GM21576 (cell line): ENCODE data around the gene CLN3.
"Not testable (repeated sequence)": the region's sequence is repeated elsewhere in the genome, so short reads cannot be mapped to it uniquely, and the experiment has no call there.

Source experiments
- ATAC-seq: cut with Tn5 transposase; IDR thresholded peaks from one replicate; pipeline ENCODE4 v1.9.1; 2021; ENCODE audit warnings: mild to moderate bottlenecking, moderate library complexity; ENCODE audit not compliant: unreplicated experiment

Gene CLN3

GRCh38 chr16:28491970-28492474 lies at the start of gene CLN3:
Gene CLN3, minus strand, starts transcription at chr16:28492074. Its CDS starts 315 bp downstream, at chr16:28491759.
- ATAC-seq = peak; percentile 61

DNA sequence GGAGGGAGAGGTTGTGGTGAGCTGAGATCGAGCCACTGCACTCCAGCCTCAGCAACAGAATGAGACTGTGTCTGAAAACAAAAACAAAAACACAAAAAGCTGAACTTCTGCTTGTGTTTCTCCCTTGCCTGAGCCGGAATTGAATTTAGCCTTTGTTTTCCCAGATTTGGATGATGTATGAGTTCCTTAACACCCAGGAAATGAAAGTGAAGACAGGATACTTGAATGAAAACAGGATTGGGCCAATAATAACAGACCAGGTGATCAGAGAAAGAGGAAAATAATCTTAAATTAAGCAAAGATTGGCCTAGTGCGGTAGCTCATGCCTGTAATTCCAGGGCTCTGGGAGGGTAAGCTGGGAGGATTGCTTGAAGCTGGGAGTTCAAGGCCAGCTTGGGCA lies 48.5 kb upstream of the CLN3 start:
- ATAC-seq = no peak

DNA sequence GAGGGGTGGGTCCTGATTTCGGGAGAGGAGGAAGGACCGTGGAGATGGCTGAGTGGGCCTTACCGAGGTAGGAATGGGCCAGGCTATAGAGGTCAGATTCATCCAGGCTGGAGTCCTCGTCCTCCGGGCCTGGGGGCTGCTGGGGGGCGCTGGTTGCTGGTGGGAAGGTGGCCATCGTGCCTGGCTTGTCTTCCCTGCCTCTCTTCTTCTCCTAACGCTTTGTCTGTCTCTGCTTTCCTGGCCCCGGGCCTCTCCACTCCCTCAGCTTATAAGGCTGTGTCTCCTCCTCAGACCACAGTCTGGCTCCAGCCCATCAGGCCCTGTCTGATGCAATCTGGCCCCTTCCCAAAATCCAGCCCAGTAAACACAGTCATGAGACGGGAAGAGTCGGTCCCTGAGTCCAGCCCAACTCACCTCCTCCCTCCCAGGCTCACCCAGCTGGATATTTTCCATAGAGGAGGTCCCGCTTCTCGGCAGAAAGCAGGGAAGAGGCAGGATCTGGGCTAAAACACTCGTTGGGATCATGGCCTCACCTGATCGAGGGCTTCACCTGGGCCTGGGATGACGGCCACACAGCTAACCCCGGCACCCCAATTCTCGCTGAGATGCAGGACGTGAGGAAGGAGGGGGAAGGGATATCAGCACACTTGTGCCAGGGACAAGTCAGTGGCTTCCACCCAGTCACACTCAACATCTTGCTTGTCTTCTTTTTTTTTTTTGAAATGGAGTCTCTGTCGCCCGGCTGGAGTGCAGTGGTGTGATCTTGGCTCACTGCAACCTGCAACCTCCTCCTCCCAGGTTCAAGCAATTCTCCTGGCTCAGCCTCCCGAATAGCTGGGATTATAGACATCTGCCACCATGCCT lies 47.1 kb upstream of the CLN3 start, which contains the start of gene NUPR1:
NUPR1 (minus strand) TSS at position 242 of the 864 bp plus-strand sequence; CDS start at position 175, 67 bp downstream.
- no peak for ATAC-seq

- no peak for ATAC-seq
Observed at GRCh38 chr16:28537964-28538732, 46.3 kb upstream of the CLN3 start.

DNA sequence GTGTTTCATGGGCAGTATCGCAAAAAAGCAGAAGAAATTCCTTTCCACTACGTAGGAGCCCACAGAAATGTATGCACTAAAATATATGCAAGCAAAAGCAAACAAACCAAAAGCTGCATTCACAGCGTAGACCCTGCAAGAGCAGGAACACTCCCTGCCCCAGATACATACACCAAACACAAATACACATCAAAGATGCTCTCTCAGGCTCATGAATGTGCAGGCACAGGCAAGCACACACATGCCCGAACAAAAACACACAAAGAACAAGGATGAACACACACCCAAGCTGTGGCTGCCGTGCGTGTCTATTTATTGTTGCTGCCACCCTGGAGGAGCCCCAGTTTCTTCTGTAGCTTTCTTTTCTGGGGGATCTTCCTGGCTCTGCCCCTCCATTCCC lies 45.2 kb upstream of the CLN3 start:
- ATAC-seq = no peak

- no peak for ATAC-seq
Observed at GRCh38 chr16:28534542-28535373, 42.9 kb upstream of the CLN3 start.

- no peak for ATAC-seq
Observed at GRCh38 chr16:28532940-28533647, 41.2 kb upstream of the CLN3 start.

- no peak for ATAC-seq
Observed at GRCh38 chr16:28531777-28532744, 40.2 kb upstream of the CLN3 start.

DNA sequence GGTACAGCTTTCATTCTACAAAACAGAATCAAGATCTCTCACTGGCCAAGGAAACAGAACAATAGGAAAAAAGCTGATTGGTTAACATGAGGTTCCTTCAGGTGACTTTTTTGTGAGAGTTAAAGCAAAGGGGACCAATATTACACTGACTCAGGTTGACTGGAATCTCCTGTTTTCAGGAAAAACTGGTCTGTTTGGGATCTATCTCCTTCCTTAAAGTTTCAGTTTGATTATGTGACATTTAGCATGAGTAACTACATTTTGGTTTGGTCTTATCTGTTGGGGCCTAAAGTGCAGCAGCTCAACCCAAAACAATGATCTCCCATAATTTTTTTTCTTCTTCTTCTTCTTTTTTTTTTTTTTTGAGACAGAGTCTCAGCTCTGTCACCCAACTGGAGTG lies 37.2 kb upstream of the CLN3 start:
- no peak for ATAC-seq

DNA sequence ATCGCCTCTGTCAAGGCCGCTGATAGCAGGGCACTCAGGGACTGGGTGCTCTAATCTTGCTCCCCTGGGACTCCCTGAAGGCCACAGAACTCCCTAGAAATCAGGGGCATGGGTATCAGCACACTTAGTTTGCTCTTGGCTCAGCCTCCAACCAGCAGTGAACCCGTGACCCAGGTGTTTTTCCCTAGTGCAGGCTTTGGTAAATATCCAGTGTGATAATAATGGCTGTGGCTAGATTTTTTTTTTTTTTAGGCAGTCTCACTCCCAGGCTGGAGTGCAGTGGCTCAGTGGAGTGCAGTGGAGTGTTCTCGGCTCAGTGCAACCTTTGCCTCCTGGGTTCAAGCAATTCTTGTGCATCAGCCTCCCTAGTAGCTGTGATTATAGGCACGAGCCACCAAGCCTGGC lies 36.6 kb upstream of the CLN3 start:
- ATAC-seq = no peak

DNA sequence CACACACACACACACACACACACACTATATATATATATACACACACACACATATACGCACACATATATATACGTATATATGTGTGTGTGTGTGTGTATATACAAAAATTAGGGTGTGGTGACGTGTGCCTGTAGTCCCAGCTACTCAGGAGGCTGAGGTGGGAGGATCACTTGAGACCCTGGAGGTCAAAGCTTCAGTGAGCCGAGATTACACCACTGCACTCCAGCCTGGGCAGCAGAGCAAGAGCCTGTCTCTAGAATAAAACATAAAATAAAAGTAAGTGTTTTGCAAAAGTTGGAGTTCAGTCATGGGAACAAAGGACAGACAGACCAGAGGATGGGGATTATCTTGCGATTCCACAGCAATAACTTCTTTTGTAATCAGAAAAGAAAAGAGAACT lies 36.1 kb upstream of the CLN3 start:
- no peak for ATAC-seq

DNA sequence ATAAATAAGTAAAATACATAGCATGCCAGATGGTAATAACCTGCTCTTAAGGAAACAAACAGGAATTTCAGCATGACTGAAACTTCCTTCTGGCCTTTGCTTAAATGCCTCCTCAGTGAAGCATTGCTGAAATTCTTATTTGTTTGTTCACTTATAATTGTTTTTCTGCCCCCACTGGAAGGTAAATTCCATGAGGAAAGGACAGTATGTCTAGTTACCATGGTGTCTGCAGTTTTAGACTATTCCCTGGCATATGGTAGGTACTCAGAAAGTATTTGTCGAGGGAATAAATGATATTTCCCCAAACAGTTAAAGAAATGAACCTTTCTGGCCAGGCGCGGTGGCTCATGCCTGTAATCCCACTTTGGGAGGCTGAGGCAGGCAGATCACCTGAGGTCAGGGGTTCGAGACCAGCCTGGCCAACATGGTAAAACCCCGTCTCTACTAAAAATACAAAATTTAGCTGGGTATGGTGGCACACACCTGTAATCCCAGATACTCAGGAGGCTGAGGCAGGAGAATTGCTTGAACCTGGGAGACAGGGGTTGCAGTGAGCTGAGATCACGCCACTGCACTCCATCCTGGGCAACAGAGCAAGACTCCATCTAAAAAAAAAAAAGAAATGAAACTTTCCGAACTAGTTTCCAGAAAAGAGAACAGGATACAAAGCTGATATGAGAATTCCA lies 35.4 kb upstream of the CLN3 start:
- not testable (repeated sequence) for ATAC-seq

- ATAC-seq = no peak
Observed at GRCh38 chr16:28526201-28527099, 34.6 kb upstream of the CLN3 start.

GRCh38 chr16:28524681-28525171 lies 32.9 kb upstream of the CLN3 start:
- no peak for ATAC-seq

GRCh38 chr16:28522792-28523191 lies 30.9 kb upstream of the CLN3 start:
- ATAC-seq = no peak

DNA sequence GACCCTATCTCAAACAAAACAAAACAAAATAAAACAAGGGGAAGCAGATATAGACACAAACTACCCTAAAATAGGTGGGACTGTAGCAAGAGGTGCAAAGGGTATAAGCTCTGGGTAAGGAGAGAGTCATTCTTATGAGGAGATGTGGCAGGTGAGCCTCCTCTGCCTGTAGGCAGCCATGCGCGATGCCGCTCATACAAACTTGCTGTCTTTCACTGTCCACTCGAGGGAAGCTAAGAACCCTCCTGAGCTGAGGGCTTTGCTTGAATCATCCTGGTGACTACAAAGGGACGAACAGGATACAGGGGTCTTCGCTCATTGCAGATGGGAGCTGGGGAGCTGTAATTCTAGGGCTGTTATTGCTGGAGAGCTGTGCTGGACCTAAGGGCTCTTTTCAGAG lies 29.6 kb upstream of the CLN3 start:
- ATAC-seq = no peak

GRCh38 chr16:28520672-28521071 lies 28.8 kb upstream of the CLN3 start:
- no peak for ATAC-seq
